Heart right ventricle (tissue), 16 donors: ENCODE results near the gene PKIG. TPM values are rescaled to one million over a fixed set of nuclear protein-coding genes. Genes with fewer than 3 reads are reported as not detected.

Experiments used
- ATAC-seq, 8 donors: fragments of 200-7000 bp; cut with Tn5 transposase; one replicate each; pipeline ENCODE4 v1.9.1; 2020; ENCODE audit warnings: mild to moderate bottlenecking in 8 of 8, moderate library complexity in 8 of 8, moderate number of reproducible peaks in 1 of 8
- DNase-seq, 2 donors: peaks; one replicate each; pipeline ENCODE4 v3.0.0-alpha.2; 2020
- H3K27ac ChIP-seq, 10 donors: fragments of 200-600 bp; sonication (generic) in 2 of 10; one replicate each; pipeline versions ENCODE4 v1.5.0 to v1.8.0; 2020 to 2022; ENCODE audit warnings: mild to moderate bottlenecking in 3 of 10
- H3K27me3 ChIP-seq, 7 donors: fragments of 200-600 bp; one replicate each; pipeline ENCODE4 v1.8.0; 2021 to 2022; ENCODE audit warnings: mild to moderate bottlenecking in 2 of 7
- H3K36me3 ChIP-seq, 9 donors: fragments of 200-600 bp; sonication (generic) in 1 of 9; one replicate each; pipeline versions ENCODE4 v1.5.0 to v1.8.0; 2020 to 2022; ENCODE audit warnings: mild to moderate bottlenecking in 2 of 9
- H3K4me1 ChIP-seq, 9 donors: fragments of 200-600 bp; sonication (generic) in 1 of 9; one replicate each; pipeline versions ENCODE4 v1.5.0 to v1.8.0; 2020 to 2022; ENCODE audit warnings: mild to moderate bottlenecking in 4 of 9
- H3K4me3 ChIP-seq, 10 donors: fragments of 200-600 bp; sonication (generic) in 2 of 10; one replicate each; pipeline versions ENCODE4 v1.5.0 to v1.8.0; 2020 to 2022; ENCODE audit warnings: mild to moderate bottlenecking in 7 of 10, moderate library complexity in 2 of 10
- H3K9me3 ChIP-seq, 11 donors: fragments of 200-600 bp in 10 of 11; sonication (generic) in 2 of 11; one replicate each; pipeline versions ENCODE4 v1.5.0 to v1.8.0; 2013 to 2022; ENCODE audit warnings: mild to moderate bottlenecking in 2 of 11, control low read depth in 1 of 11, moderate library complexity in 1 of 11
- WGBS, 2 donors: extraction: QIAGEN DNeasy Blood & Tissue Kit; methylation state at CpG; one replicate each; pipeline ENCODE4 v1.1.7; 2013; ENCODE audit warnings: inconsistent platforms in 1 of 2; 5-methylcytosine and 5-hydroxymethylcytosine counted together
- intact Hi-C, 10 donors: fragments of 100-400 bp; cut with DNase I; formaldehyde crosslinking; loops; one replicate each; pipeline versions ENCODE4 v1.11.1 to v1.14.2; 2022
- polyA plus RNA-seq, 2 donors: library from polyadenylated mRNA; stranded (reverse); fragments of 200-250 nt; gene quantifications; one replicate each; pipeline ENCODE4 v1.2.3, GENCODE V29; 2013
- total RNA-seq, 10 donors: library from RNA; stranded (reverse); fragmentation: NEBNext Ultra II Directional in 3 of 10; extraction: Animal tissue kit (Norgen Biotek cat#: 25700) in 3 of 10; gene quantifications; one replicate each; pipeline versions ENCODE4 v1.2.1 to v1.2.4, GENCODE V29; 2021 to 2023
- TF ChIP-seq, protein P1 (sequence below), 9 donors: fragments of 200-600 bp; sonication (generic) in 2 of 9; IDR thresholded peaks; one replicate each; pipeline versions ENCODE4 v1.5.0 to v1.8.0; 2021 to 2022; ENCODE audit warnings: antibody characterized with exemption in 9 of 9, mild to moderate bottlenecking in 5 of 9, moderate library complexity in 1 of 9
- donor health status: Arrhythmogenic right ventricular cardiomyopathy.
- donor health status: ischemic (EF 13 %, LVEDD 7.1; RV severe dilation, severe dysfunction).
- donor health status: healthy with polysubstance abuse.
- donor health status: DM: no; HTN: yes; CAD: no.
- donor health status: DM: no; HTN: no; CAD: no.
- donor health status: ischemic (EF 25% LVEDD 6.9; RV normal size, moderate dysfunction).
- donor health status: ischemic (EF 25% LVEDD 5.7; RV mildly dilated, moderate dysfunction).
- donor health status: healthy.
- donor health status: DM: yes; HTN: yes; CAD: no.
- donor health status: Ischemic cardiomyopathy.
- donor health status: ischemic (EF 35%, LVEDD 5.7; RV mildly dilated, moderate dysfunction).
- donor health status: nonischemic (EF 11% LVEDD 7.7; RV severe dilation, severe dysfunction).
- donor health status: DM: yes; HTN: yes; CAD: no.
- donor health status: PGD.
- donor health status: ischemic (EF 29% LVEDD 5.4; RV normal size, mild dysfunction).
- donor health status: nonischemic (EF 23%, LVEDD 6.1; RV moderate dilation, normal function).

Gene PKIG
- total and polyA plus RNA-seq, 12 donors, result 155 to 342 (median 210) TPM

DNA sequence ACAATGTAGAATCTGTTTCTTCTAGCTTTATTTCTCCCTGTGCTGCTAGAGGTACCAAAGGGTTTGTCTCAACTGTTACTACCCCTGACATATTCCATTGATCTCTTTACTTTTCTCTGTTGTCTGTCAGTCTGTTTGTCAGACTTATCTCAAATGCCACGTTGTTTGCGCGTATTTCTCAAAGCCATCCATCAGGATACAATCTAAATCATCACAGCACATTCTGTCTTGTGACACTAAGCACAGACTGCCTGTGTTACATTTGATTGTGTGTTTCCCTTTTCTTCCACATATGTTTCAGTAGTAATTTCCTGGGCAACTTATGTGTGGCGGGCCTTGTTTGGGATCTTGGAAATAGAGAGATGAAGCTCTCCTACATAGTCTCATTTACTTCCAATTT, 30.3 kb upstream of the PKIG start:
- no peak for DNase-seq
- Histone ChIP-seq H3K36me3 (no peaks in the 10 kb centered on the region), H3K9me3 (no peaks in the 10 kb centered on the region), H3K4me1 (peaks cover 6 to 72% (median 47%) of the 10 kb centered on the region in 9 donors), H3K4me3 (no peak overlapping the region), H3K27ac (peak overlapping the region in 7 of 10 donors; percentile 2 to 81 (median 50)), H3K27me3 (no peaks in the 10 kb centered on the region)
- TF ChIP-seq, protein P1, sequence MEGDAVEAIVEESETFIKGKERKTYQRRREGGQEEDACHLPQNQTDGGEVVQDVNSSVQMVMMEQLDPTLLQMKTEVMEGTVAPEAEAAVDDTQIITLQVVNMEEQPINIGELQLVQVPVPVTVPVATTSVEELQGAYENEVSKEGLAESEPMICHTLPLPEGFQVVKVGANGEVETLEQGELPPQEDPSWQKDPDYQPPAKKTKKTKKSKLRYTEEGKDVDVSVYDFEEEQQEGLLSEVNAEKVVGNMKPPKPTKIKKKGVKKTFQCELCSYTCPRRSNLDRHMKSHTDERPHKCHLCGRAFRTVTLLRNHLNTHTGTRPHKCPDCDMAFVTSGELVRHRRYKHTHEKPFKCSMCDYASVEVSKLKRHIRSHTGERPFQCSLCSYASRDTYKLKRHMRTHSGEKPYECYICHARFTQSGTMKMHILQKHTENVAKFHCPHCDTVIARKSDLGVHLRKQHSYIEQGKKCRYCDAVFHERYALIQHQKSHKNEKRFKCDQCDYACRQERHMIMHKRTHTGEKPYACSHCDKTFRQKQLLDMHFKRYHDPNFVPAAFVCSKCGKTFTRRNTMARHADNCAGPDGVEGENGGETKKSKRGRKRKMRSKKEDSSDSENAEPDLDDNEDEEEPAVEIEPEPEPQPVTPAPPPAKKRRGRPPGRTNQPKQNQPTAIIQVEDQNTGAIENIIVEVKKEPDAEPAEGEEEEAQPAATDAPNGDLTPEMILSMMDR (IDR thresholded peaks at IDR 0.05), result no peak
- intact Hi-C loops, result no loop called here
- no peak for ATAC-seq
- 78 to 82% methylated on average over 4 of the region's 4 CpGs for WGBS, 2 donors

DNA sequence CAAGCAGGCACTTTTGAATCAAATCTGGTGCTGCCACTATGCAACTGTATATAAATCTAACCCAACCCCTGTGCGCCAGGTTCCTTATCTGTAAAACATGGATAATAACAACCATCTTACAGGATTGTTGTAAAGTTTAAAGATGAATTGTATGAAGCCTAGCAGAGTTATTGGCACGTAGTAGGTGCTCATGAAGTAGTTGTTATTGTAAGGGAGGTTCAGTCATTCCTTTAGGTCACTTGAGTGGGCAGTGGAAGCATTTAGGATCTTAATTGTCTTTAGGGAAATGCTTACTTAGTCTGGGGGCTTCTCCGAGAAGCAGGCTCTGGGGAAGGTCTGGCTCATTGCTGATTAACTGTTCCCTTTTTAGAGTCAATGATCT, 29.8 kb upstream of the PKIG start:
- Histone ChIP-seq H3K4me1 (peaks cover 6 to 68% (median 45%) of the 10 kb centered on the region in 9 donors), H3K27me3 (no peaks in the 10 kb centered on the region), H3K4me3 (no peak overlapping the region), H3K27ac (peak overlapping the region in 9 of 10 donors; percentile 2 to 81 (median 47)), H3K9me3 (no peaks in the 10 kb centered on the region), H3K36me3 (no peaks in the 10 kb centered on the region)
- TF ChIP-seq, protein P1 (IDR thresholded peaks at IDR 0.05), result no peak
- WGBS, 2 donors, result 72 to 76% methylated on average over 3 of the region's 3 CpGs
- intact Hi-C loops, result no loop called here
- DNase-seq (no peak), ATAC-seq (no peak)

GRCh38 chr20:44552950-44553908, 29.1 kb upstream of the PKIG start:
- TF ChIP-seq, protein P1 (IDR thresholded peaks at IDR 0.05), result no peak
- ATAC-seq (peak in 6 of 8 donors; percentile 22 to 84 (median 48)), DNase-seq (no peak)
- Histone ChIP-seq H3K36me3 (no peaks in the 10 kb centered on the region), H3K27me3 (no peaks in the 10 kb centered on the region), H3K27ac (peak overlapping the region in 9 of 10 donors; percentile 2 to 81 (median 47)), H3K4me3 (no peak overlapping the region), H3K4me1 (peaks cover 6 to 62% (median 38%) of the 10 kb centered on the region in 9 donors), H3K9me3 (no peaks in the 10 kb centered on the region)
- WGBS, 2 donors, result 49 to 55% methylated on average over 6 of the region's 6 CpGs
- intact Hi-C loops, result no loop called here

- H3K4me3 ChIP-seq, result no peak overlapping the region
- H3K4me1 ChIP-seq, result peaks cover 0 to 52% (median 23%) of the 10 kb centered on the region in 9 donors
- no peaks in the 10 kb centered on the region for H3K36me3 ChIP-seq
- no peak for DNase-seq
- TF ChIP-seq, protein P1 (IDR thresholded peaks at IDR 0.05), result no peak
- intact Hi-C loops, result no loop called here
- peak overlapping the region in 3 of 10 donors; percentile 5 to 33 (median 27) for H3K27ac ChIP-seq
- peak in 3 of 8 donors; percentile 52 to 77 (median 73) for ATAC-seq
- H3K27me3 ChIP-seq, result no peaks in the 10 kb centered on the region
- no peaks in the 10 kb centered on the region for H3K9me3 ChIP-seq
Observed at GRCh38 chr20:44559302-44559701, 23.1 kb upstream of the PKIG start.
